ENCODE results near the gene WDR35.
"Not testable (repeated sequence)": the region's sequence is repeated elsewhere in the genome, so short reads cannot be mapped to it uniquely, and the experiment has no call there.

The WDR35 gene

DNA sequence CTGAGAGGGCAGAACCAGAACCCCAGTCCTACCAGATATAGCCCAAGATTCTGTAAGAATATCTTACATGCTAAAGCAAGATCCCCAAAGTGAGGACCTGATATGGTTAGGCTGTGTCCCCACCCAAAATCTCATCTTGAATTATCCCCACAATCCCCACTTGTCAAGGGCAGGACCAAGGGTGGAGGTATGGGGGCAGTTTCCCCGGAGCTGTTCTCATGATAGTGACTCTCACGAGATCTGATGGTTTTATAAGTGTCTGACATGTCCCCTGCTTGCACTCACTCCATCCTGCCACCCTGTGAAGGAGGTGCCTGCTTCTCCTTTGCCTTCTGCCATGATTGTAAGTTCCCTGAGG, 108.0 kb downstream of the WDR35 start:
- no peak for TF ChIP-seq CTCF (IDR thresholded peaks at IDR 0.05; ENCODE audit: low read depth, low read length, missing control alignments)
- no peak overlapping the region for H3K4me3 ChIP-seq (replicated peaks; ENCODE audit: low read depth, low read length)
- DNase-seq (ENCODE audit: extremely low read depth, low read depth) = no peak

GRCh38 chr2:19881221-19881907, 108.5 kb downstream of the WDR35 start:
- H3K4me3 ChIP-seq (replicated peaks; ENCODE audit: low read depth, low read length) = no peak overlapping the region
- no peak for DNase-seq (ENCODE audit: extremely low read depth, low read depth)
- no peak for TF ChIP-seq CTCF (IDR thresholded peaks at IDR 0.05; ENCODE audit: low read depth, low read length, missing control alignments)

DNA sequence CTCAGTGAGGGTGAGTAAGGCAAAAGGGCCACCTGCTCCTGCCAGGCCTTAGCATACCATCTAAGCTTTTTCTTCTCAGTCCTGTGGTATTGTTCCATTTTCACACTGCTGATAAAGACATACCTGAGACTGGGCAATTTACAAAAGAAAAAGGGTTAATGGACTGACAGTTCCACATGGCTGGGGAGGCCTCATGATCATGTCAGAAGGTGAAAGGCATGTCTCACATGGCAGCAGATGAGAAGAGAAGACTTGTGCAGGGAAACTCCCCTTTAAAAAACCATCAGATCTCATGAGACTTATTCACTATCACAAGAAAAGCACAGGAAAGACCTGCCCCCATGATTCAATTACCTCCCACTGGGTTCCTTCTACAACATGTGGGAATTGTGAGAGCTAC, 109.7 kb downstream of the WDR35 start:
- H3K4me3 ChIP-seq (replicated peaks; ENCODE audit: low read depth, low read length); DNase-seq (ENCODE audit: extremely low read depth, low read depth): not testable (repeated sequence)

- H3K4me3 ChIP-seq (replicated peaks; ENCODE audit: low read depth, low read length) = no peak overlapping the region
- no peak for TF ChIP-seq CTCF (IDR thresholded peaks at IDR 0.05; ENCODE audit: low read depth, low read length, missing control alignments)
- DNase-seq (ENCODE audit: extremely low read depth, low read depth) = no peak
Observed at GRCh38 chr2:19879120-19879519, 110.8 kb downstream of the WDR35 start.

GRCh38 chr2:19878268-19879046, 111.4 kb downstream of the WDR35 start:
- H3K4me3 ChIP-seq (replicated peaks; ENCODE audit: low read depth, low read length) = no peak overlapping the region
- no peak for TF ChIP-seq CTCF (IDR thresholded peaks at IDR 0.05; ENCODE audit: low read depth, low read length, missing control alignments)
- no peak for DNase-seq (ENCODE audit: extremely low read depth, low read depth)

DNA sequence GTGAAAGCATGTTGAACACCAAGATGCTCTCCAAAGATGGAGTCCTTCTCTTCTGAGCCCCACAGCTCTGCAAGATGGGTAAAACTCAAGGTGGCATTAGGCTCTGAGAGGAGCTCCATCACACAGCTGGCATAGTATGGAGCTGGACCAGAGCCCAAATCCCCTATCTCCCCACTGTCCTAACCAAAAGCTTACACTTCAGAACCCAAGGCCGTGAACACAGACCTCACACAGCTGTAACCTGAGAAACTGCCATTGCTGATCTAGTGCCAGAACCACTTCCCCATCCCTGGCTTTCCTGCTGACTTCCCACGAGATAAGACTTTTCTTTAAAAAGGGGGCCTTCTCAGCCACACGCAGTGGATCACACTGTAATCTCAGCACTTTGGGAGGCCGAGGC, 113.2 kb downstream of the WDR35 start:
- no peak for DNase-seq (ENCODE audit: extremely low read depth, low read depth)
- no peak for TF ChIP-seq CTCF (IDR thresholded peaks at IDR 0.05; ENCODE audit: low read depth, low read length, missing control alignments)
- no peak overlapping the region for H3K4me3 ChIP-seq (replicated peaks; ENCODE audit: low read depth, low read length)

DNA sequence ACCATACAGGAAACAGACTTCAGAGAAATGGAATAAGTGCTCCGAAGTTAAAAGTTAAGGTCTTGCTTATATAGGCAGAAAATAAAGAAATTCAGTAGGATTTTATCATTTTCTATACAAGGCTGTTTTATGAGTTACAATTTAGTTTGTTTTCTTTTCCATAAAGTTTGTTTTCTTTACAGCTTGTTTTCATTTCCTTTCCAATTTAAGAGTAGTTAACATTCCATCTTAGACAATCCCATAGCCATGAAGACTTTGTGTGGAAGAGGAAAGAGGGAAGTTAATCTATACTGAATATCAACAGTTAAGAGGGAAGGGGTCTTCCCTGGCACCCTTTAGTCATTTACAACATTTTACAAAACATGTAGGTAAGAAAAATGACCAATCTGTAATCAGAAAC, 114.6 kb downstream of the WDR35 start:
- no peak for DNase-seq (ENCODE audit: extremely low read depth, low read depth)
- no peak overlapping the region for H3K4me3 ChIP-seq (replicated peaks; ENCODE audit: low read depth, low read length)
- no peak for TF ChIP-seq CTCF (IDR thresholded peaks at IDR 0.05; ENCODE audit: low read depth, low read length, missing control alignments)
